Measurements from ENCODE around the gene DLX4.

The DLX4 gene

GRCh38 chr17:49970498-49970897, 1.5 kb downstream of the DLX4 start:
- no peak for DNase-seq

GRCh38 chr17:49971199-49971847, 2.3 kb downstream of the DLX4 start:
- no peak for DNase-seq

- DNase-seq: no peak
Measured at GRCh38 chr17:49971848-49972485, 3.0 kb downstream of the DLX4 start.

GRCh38 chr17:49972486-49973270, 3.7 kb downstream of the DLX4 start:
- DNase-seq: no peak

- no peak for DNase-seq
Measured at GRCh38 chr17:49973271-49973615, 4.3 kb downstream of the DLX4 start.

GRCh38 chr17:49975531-49975930, 6.5 kb downstream of the DLX4 start:
- no peak for DNase-seq

GRCh38 chr17:49976163-49976827, 7.3 kb downstream of the DLX4 start:
- no peak for DNase-seq

- DNase-seq: no peak
Measured at GRCh38 chr17:49976828-49977202, 7.8 kb downstream of the DLX4 start.

- DNase-seq: no peak
Measured at GRCh38 chr17:49977463-49978389, 8.7 kb downstream of the DLX4 start.

- DNase-seq: no peak
Measured at GRCh38 chr17:49978501-49978900, 9.5 kb downstream of the DLX4 start.

- no peak for DNase-seq
Measured at GRCh38 chr17:49979748-49980479, 10.9 kb downstream of the DLX4 start.

- no peak for DNase-seq
Measured at GRCh38 chr17:49980703-49981197, 11.8 kb downstream of the DLX4 start.

- no peak for DNase-seq
Measured at GRCh38 chr17:49984283-49984682, 15.3 kb downstream of the DLX4 start.

- no peak for DNase-seq
Measured at GRCh38 chr17:49984776-49985175, 15.8 kb downstream of the DLX4 start.

GRCh38 chr17:49985310-49985990, 16.5 kb downstream of the DLX4 start:
- DNase-seq: no peak

GRCh38 chr17:49986396-49987289, 17.7 kb downstream of the DLX4 start:
- no peak for DNase-seq

GRCh38 chr17:49987290-49987585, 18.2 kb downstream of the DLX4 start:
- DNase-seq: no peak

GRCh38 chr17:49987681-49988441, 18.9 kb downstream of the DLX4 start:
- no peak for DNase-seq

GRCh38 chr17:49989518-49989880, 20.5 kb downstream of the DLX4 start:
- DNase-seq: no peak

All from SW 1271 (cell line).